HEK293 (cell line): ENCODE results near the gene SEPTIN12.

Experiments used
- FEZF1 ChIP-seq: fragments of 450-650 bp; formaldehyde crosslinking; IDR thresholded peaks from 2 replicates; pipeline ENCODE4 v1.5.1; 2016; ENCODE audit warnings: missing biosample characterization, missing genetic modification characterization
- REST ChIP-seq: fragments of 450-650 bp; formaldehyde crosslinking; IDR thresholded peaks from 2 replicates; pipeline ENCODE4 v1.5.1; 2016; ENCODE audit warnings: missing biosample characterization, missing genetic modification characterization
- ZFP69B ChIP-seq: fragments of 450-650 bp; formaldehyde crosslinking; IDR thresholded peaks from 2 replicates; pipeline ENCODE4 v1.5.1; 2016; ENCODE audit warnings: missing biosample characterization, missing genetic modification characterization
- ZNF645 ChIP-seq: fragments of 450-650 bp; formaldehyde crosslinking; IDR thresholded peaks from 2 replicates; pipeline ENCODE4; 2016; ENCODE audit warnings: missing biosample characterization, missing genetic modification characterization

- TF ChIP-seq ZNF645 (tag by site-specific recombination) (no peak), ZFP69B (tag by site-specific recombination) (no peak), REST (tag by site-specific recombination) (no peak), FEZF1 (tag by site-specific recombination) (no peak)
These were observed 25.3 kb upstream of the SEPTIN12 start for GRCh38 chr16:4813251-4814003.
